Measurements from ENCODE around the gene FAAP20. TPM values are rescaled to one million over a fixed set of nuclear protein-coding genes. Genes with fewer than 3 reads are reported as not detected.
A peak's percentile ranks its signal among the peaks of the same experiment; 100 is the strongest.

The FAAP20 gene
- total and polyA plus RNA-seq, 9 of the 15 experiments (the other 6 are each of a cell fraction or from before 2014, with no cell fraction given): 0.58 to 143 (median 9.9) TPM

DNA sequence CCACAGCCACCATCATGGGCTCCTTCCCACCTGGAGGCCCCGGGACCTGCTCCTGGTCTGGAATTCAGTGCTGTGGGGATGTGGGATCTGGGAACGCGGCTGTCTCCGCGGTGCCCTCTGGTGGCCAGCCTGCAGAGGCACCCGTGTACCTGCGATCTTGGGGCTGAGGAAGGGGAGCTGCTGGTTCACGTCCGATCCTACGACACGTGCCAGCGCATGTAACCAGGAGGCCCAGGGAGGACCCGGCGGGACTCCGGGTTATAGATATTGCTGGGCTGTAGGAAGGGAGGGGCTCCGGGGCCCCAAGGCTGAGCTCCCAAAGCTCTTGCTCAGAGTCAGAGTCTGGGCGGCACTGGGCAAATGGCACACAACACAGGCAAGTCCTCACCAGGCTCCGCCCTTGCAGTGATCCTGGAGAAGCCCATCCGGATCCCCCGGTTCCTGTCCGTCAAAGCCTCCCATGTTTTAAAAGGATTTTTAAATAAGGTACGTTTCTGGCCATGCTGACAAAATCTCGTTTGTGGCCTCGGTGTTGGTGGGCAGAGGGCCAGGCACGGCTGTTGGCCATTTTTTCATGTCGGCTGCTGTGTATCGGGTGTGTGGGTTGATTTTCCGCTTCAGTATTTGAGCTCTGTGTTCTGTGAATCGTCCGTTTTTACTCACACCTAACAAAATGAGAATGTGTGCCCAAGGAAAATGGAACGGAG is 20.1 kb downstream of the FAAP20 start (continued):
- TF ChIP-seq, protein P1, sequence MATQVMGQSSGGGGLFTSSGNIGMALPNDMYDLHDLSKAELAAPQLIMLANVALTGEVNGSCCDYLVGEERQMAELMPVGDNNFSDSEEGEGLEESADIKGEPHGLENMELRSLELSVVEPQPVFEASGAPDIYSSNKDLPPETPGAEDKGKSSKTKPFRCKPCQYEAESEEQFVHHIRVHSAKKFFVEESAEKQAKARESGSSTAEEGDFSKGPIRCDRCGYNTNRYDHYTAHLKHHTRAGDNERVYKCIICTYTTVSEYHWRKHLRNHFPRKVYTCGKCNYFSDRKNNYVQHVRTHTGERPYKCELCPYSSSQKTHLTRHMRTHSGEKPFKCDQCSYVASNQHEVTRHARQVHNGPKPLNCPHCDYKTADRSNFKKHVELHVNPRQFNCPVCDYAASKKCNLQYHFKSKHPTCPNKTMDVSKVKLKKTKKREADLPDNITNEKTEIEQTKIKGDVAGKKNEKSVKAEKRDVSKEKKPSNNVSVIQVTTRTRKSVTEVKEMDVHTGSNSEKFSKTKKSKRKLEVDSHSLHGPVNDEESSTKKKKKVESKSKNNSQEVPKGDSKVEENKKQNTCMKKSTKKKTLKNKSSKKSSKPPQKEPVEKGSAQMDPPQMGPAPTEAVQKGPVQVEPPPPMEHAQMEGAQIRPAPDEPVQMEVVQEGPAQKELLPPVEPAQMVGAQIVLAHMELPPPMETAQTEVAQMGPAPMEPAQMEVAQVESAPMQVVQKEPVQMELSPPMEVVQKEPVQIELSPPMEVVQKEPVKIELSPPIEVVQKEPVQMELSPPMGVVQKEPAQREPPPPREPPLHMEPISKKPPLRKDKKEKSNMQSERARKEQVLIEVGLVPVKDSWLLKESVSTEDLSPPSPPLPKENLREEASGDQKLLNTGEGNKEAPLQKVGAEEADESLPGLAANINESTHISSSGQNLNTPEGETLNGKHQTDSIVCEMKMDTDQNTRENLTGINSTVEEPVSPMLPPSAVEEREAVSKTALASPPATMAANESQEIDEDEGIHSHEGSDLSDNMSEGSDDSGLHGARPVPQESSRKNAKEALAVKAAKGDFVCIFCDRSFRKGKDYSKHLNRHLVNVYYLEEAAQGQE (IDR thresholded peaks at IDR 0.05; ENCODE audit: borderline replicate concordance): peak; percentile 66; the same call in 1 of the 2 replicates
- TF ChIP-seq, protein P1 (CRISPR knock-in tag; IDR thresholded peaks at IDR 0.05; ENCODE audit: low read depth): no peak
- no peak for TF ChIP-seq STAT5B (CRISPR knock-in tag; IDR thresholded peaks at IDR 0.05)
- TF ChIP-seq NR1H2 (CRISPR knock-in tag; IDR thresholded peaks at IDR 0.05): no peak
- TF ChIP-seq, protein P2, sequence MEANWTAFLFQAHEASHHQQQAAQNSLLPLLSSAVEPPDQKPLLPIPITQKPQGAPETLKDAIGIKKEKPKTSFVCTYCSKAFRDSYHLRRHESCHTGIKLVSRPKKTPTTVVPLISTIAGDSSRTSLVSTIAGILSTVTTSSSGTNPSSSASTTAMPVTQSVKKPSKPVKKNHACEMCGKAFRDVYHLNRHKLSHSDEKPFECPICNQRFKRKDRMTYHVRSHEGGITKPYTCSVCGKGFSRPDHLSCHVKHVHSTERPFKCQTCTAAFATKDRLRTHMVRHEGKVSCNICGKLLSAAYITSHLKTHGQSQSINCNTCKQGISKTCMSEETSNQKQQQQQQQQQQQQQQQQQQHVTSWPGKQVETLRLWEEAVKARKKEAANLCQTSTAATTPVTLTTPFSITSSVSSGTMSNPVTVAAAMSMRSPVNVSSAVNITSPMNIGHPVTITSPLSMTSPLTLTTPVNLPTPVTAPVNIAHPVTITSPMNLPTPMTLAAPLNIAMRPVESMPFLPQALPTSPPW (CRISPR knock-in tag; IDR thresholded peaks at IDR 0.05): no peak
- peak; percentile 80 for TF ChIP-seq L3MBTL2 (IDR thresholded peaks at IDR 0.05)
- TF ChIP-seq TAF7 (tag; IDR thresholded peaks at IDR 0.05): no peak
- TF ChIP-seq FOXK2 (conservative IDR thresholded peaks at IDR 0.05 in 1 of 2, IDR thresholded peaks at IDR 0.05 in 1 of 2; ENCODE audit: low read depth in 2 of 2): no peak
- TF ChIP-seq ZNF445 (CRISPR knock-in tag; IDR thresholded peaks at IDR 0.05; ENCODE audit: low read depth): no peak
- no peak for TF ChIP-seq RFX5 (IDR thresholded peaks at IDR 0.05; ENCODE audit: low read depth, low read length)
- TF ChIP-seq ZBTB34 (CRISPR knock-in tag; IDR thresholded peaks at IDR 0.05): no peak
- TF ChIP-seq, protein P3, sequence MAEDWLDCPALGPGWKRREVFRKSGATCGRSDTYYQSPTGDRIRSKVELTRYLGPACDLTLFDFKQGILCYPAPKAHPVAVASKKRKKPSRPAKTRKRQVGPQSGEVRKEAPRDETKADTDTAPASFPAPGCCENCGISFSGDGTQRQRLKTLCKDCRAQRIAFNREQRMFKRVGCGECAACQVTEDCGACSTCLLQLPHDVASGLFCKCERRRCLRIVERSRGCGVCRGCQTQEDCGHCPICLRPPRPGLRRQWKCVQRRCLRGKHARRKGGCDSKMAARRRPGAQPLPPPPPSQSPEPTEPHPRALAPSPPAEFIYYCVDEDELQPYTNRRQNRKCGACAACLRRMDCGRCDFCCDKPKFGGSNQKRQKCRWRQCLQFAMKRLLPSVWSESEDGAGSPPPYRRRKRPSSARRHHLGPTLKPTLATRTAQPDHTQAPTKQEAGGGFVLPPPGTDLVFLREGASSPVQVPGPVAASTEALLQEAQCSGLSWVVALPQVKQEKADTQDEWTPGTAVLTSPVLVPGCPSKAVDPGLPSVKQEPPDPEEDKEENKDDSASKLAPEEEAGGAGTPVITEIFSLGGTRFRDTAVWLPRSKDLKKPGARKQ (CRISPR knock-in tag; IDR thresholded peaks at IDR 0.05): no peak
- TF ChIP-seq NELFE (IDR thresholded peaks at IDR 0.05; ENCODE audit: insufficient read depth, insufficient read length): no peak
